Effector memory CD4-positive, alpha-beta T cell (primary cell): Measurements from ENCODE around the gene ANO10.

Experiments
- DNase-seq, 3 donors: peaks; one replicate each; pipeline ENCODE4 v3.0.0-alpha.2; 2020
- H3K27ac ChIP-seq: 2 replicates; pipeline ENCODE4 v1.7.0; 2013; ENCODE audit warnings: mild to moderate bottlenecking, low read length, moderate library complexity; ENCODE audit not compliant: insufficient read depth, poor library complexity, severe bottlenecking
- H3K27me3 ChIP-seq: replicated peaks from 2 replicates; pipeline ENCODE4 v1.7.0; 2013; ENCODE audit warnings: mild to moderate bottlenecking, low read length; ENCODE audit not compliant: insufficient read depth, control insufficient read depth, poor library complexity, severe bottlenecking
- H3K36me3 ChIP-seq: 2 replicates; pipeline ENCODE4 v1.7.0; 2013; ENCODE audit warnings: mild to moderate bottlenecking, low read length, moderate library complexity; ENCODE audit not compliant: control insufficient read depth, insufficient read depth
- H3K4me1 ChIP-seq: 2 replicates; pipeline ENCODE4 v1.7.0; 2013; ENCODE audit warnings: low read length, mild to moderate bottlenecking; ENCODE audit not compliant: control insufficient read depth, insufficient read depth, poor library complexity, severe bottlenecking
- H3K4me3 ChIP-seq: 2 replicates; pipeline ENCODE4 v1.7.0; 2013; ENCODE audit warnings: low read length, low read depth, mild to moderate bottlenecking; ENCODE audit not compliant: insufficient read depth, poor library complexity, severe bottlenecking
- H3K9me3 ChIP-seq: 2 replicates; pipeline ENCODE4 v1.7.0; 2013; ENCODE audit warnings: mild to moderate bottlenecking, low read length, moderate library complexity; ENCODE audit not compliant: control insufficient read depth

ANO10 gene

GRCh38 chr3:43629257-43629656, 7.4 kb upstream of the ANO10 start:
- Histone ChIP-seq H3K9me3 (no peaks in the 10 kb centered on the region), H3K4me1 (no peaks in the 10 kb centered on the region), H3K27ac (no peak overlapping the region), H3K4me3 (no peak overlapping the region), H3K36me3 (no peaks in the 10 kb centered on the region), H3K27me3 (no peaks in the 10 kb centered on the region)
- DNase-seq = no peak

GRCh38 chr3:43627360-43627759, 5.5 kb upstream of the ANO10 start:
- DNase-seq = no peak
- no peaks in the 10 kb centered on the region for H3K27me3 ChIP-seq
- no peaks in the 10 kb centered on the region for H3K36me3 ChIP-seq
- peaks cover 4% of the 10 kb centered on the region for H3K4me1 ChIP-seq
- no peak overlapping the region for H3K4me3 ChIP-seq
- no peaks in the 10 kb centered on the region for H3K9me3 ChIP-seq
- H3K27ac ChIP-seq = no peak overlapping the region

GRCh38 chr3:43624619-43625305, 3.0 kb upstream of the ANO10 start:
- DNase-seq = no peak
- Histone ChIP-seq H3K27me3 (no peaks in the 10 kb centered on the region), H3K27ac (no peak overlapping the region), H3K9me3 (no peaks in the 10 kb centered on the region), H3K36me3 (no peaks in the 10 kb centered on the region), H3K4me1 (peaks cover 11% of the 10 kb centered on the region), H3K4me3 (no peak overlapping the region)

DNA sequence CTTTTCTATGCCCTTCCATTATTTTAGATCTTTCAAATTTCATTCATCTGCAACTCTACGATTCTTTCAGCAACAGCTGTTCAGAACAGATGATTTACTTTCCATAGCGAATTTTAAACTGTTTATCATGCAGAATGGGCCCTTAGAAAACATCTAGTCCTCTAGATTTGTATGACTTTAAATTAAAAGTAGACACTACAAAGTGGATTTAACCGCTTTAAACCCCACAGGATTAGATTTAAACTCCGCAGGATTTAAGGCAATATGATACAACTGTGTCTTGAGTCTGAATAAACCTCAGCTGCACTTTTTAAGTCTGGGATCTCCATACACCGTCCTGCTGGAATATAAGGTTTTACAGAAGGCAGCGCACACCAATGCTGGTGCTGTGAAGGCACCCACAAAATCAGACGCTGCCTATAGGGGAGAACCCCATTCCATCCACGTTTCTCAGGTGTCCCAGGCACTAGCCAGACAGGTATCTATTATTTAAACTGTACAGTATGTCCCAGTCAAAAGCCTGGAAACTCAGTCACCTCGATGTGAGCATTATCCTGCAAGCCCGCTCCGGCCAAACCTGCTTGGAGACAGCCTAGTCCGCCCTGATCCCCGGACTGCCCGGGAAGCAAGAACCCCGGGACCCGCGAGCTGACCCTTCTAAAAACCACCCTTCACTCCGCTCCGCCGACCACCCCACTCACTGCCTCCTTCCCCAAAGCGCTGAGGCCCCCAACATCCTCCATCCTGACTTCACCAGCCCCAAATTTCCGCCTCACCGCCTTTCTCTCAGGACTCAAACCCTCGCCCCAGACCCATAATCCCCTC, 768 bp downstream of the ANO10 start:
- DNase-seq = no peak
- Histone ChIP-seq H3K36me3 (no peaks in the 10 kb centered on the region), H3K27me3 (no peaks in the 10 kb centered on the region), H3K27ac (peak overlapping the region; percentile 45), H3K9me3 (no peaks in the 10 kb centered on the region), H3K4me3 (peak overlapping the region; percentile 82), H3K4me1 (peaks cover 11% of the 10 kb centered on the region)

- Histone ChIP-seq H3K4me1 (peaks cover 11% of the 10 kb centered on the region), H3K36me3 (no peaks in the 10 kb centered on the region), H3K4me3 (no peak overlapping the region), H3K9me3 (no peaks in the 10 kb centered on the region), H3K27me3 (no peaks in the 10 kb centered on the region), H3K27ac (no peak overlapping the region)
- DNase-seq = no peak
Observed at GRCh38 chr3:43619588-43619987, 2.2 kb downstream of the ANO10 start.

DNA sequence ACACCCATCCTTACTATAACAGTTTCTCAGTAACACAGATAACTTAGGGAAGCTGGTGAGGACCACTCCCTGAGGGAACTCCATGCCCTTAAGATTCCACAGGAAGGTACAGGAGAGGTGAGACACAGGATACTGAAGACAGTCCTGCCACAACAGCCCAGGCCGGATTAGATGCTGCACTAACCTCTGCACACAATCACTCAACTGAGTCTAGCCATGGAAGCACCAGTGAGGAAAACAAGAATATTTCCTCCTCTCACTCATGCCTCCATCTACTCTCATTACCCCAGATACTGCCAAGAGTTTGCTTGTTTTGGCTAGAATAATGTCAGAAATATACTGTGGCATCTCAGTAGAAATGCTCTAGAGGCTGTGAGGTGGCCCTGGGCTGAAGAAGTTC, 3.7 kb downstream of the ANO10 start:
- Histone ChIP-seq H3K9me3 (no peaks in the 10 kb centered on the region), H3K4me3 (no peak overlapping the region), H3K36me3 (no peaks in the 10 kb centered on the region), H3K27ac (no peak overlapping the region), H3K4me1 (peaks cover 11% of the 10 kb centered on the region), H3K27me3 (no peaks in the 10 kb centered on the region)
- DNase-seq = no peak

DNA sequence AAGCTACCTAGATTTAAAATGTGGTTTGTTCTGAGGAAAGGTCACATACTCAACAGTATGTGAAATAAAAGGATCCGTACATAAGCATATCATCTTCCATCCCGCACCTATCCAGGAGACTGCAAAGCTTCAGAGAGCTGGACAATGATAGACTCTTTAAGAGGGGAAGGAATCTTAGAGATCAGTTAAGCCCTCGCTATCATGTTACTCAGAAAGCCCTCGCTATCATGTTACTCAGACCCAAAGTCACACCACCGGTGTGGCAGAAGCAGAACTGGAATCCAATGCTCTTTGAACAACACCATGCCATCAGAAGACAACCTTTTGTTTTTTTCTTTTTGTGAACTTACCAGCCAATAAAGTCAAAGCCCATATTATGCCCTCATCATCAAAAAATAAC, 5.8 kb downstream of the ANO10 start:
- Histone ChIP-seq H3K36me3 (no peaks in the 10 kb centered on the region), H3K4me3 (no peak overlapping the region), H3K27me3 (no peaks in the 10 kb centered on the region), H3K9me3 (no peaks in the 10 kb centered on the region), H3K27ac (no peak overlapping the region), H3K4me1 (peaks cover 2% of the 10 kb centered on the region)
- DNase-seq = no peak

DNA sequence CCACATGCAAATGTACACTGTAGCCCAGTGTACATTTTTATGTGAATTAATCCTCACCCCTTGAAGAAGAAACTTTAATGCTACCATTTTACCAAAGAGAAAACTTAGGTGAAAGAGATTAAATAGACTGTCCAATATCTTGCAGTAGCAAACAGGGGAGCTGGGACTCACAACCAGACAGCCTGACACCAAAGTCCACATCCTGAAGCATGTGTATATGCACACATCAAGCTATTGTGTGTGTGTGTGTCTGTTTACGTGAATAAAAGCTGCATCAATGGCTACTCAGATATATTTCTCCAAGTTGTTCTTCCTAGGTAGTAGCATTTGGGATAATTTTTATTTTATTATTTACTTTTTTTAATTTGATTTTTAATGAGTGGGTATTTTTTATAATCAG, 6.7 kb downstream of the ANO10 start:
- DNase-seq = no peak
- Histone ChIP-seq H3K9me3 (no peaks in the 10 kb centered on the region), H3K4me3 (no peak overlapping the region), H3K4me1 (no peaks in the 10 kb centered on the region), H3K27ac (no peak overlapping the region), H3K27me3 (no peaks in the 10 kb centered on the region), H3K36me3 (no peaks in the 10 kb centered on the region)

DNA sequence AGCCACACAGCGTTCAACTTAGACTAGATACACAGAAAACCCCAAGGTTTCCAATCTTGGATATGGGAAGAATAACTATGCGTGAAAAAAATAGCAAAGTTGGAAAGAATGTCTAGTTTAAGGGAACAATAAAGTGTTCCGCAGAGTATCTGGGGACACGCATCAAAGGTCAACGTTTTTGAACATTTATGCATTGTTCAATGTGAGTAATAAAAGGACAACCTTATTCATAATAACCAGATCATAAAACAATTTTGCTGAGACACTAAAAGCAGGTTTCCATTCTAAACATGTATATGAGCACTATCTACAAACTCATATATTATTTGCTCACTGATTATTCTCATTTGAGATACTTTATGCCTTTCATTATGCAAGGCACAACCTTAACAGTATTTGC, 7.8 kb downstream of the ANO10 start:
- no peaks in the 10 kb centered on the region for H3K9me3 ChIP-seq
- no peak for DNase-seq
- H3K36me3 ChIP-seq = no peaks in the 10 kb centered on the region
- no peak overlapping the region for H3K27ac ChIP-seq
- no peaks in the 10 kb centered on the region for H3K4me1 ChIP-seq
- H3K4me3 ChIP-seq = no peak overlapping the region
- no peaks in the 10 kb centered on the region for H3K27me3 ChIP-seq

DNA sequence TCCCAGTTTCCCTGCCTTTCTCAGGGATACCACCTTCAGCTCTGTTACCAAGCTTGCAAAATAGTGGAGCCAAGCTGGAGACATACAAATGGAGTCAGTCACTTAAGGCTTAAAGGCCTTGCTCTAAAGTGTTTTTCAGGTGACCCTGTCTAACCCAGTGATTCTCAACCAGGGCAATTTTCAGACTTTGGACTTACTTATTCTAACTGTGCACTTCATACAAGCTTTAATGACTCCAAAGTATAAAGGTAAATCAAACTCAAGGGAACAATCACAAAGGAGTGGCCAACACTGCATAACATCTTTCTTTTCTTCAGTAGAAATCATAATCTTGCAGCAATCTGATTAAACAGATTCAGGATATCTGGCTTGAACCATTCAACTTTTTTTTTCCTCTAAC, 9.4 kb downstream of the ANO10 start:
- Histone ChIP-seq H3K27ac (no peak overlapping the region), H3K4me3 (no peak overlapping the region), H3K36me3 (no peaks in the 10 kb centered on the region), H3K27me3 (no peaks in the 10 kb centered on the region), H3K4me1 (no peaks in the 10 kb centered on the region), H3K9me3 (no peaks in the 10 kb centered on the region)
- DNase-seq = no peak
